Germinal center (tissue), 1 donor: ENCODE data around the gene CLCN1.

Experiments used
- DNase-seq: peaks from one replicate; pipeline ENCODE4 v3.0.0; 2012; ENCODE audit warnings: mixed read lengths, low spot score

The CLCN1 gene

DNA sequence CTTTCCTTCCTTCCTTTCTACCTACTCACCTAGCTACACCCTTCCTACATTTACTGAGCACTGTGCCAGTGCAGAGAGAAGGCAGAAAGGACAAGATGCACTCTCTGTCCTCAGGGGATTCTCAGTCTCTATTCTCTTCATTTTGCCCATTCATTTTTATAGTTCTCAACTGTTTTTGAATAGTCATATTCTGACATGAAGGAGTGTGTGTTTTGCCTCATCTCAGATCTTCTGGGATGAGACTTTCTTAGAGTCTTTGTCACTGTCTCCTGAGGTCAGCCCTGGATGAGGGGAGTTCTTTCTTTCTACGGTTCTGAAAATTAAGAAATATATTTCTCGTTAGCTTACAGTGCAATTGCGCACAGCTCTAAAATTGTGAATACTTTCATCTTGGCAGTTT, 21.3 kb downstream of the CLCN1 start:
- DNase-seq = no peak

GRCh38 chr7:143341842-143342241, 25.9 kb downstream of the CLCN1 start:
- no peak for DNase-seq

DNA sequence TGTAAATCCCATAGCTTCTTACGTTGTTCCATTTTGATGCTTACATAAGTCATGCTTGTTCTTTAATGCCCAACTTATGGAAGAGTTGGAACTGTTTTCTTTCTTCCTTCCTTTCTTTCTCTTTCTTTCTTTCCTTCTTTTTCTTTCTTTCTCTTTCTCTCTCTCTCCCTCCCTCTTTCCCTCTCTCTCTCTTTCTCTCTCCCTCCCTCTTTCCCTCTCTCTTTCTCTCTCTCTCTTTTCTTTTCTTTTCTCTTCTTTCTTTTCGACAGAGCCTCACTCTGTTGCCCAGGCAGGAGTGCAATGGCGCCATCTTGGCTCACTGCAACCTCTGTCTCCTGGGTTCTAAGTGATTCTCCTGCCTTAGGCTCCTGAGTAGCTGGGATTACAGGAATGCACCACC, 27.7 kb downstream of the CLCN1 start:
- no peak for DNase-seq

- DNase-seq = peak; percentile 67
These were observed 29.6 kb downstream of the CLCN1 start for GRCh38 chr7:143345428-143345900.

- DNase-seq = no peak
These were observed 30.1 kb downstream of the CLCN1 start for GRCh38 chr7:143346018-143346417.

- DNase-seq = no peak
These were observed 32.0 kb downstream of the CLCN1 start for GRCh38 chr7:143347950-143348349.

DNA sequence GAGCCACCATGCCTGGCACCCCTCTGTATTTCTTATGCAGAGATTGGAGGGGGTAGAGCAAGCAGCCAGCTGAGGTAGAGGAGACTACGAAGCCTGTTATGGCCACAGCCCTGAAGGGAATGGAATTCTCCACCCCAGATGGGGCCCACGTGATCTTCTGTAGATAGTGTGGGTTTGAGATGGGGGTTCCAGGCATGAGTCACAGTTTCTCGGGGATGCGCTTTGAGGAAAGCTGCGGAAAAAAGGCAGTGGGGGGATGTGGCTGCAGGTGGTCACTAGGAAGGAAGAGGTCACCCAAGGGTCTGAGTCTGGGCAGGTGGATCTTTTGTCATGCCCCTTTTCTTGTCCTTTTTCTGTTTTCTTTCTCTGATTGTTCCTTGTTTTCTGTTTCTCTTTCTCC, 35.1 kb downstream of the CLCN1 start:
- DNase-seq = no peak

GRCh38 chr7:143351574-143351973, 35.7 kb downstream of the CLCN1 start:
- DNase-seq = no peak

GRCh38 chr7:143352531-143353002, 36.7 kb downstream of the CLCN1 start:
- no peak for DNase-seq

DNA sequence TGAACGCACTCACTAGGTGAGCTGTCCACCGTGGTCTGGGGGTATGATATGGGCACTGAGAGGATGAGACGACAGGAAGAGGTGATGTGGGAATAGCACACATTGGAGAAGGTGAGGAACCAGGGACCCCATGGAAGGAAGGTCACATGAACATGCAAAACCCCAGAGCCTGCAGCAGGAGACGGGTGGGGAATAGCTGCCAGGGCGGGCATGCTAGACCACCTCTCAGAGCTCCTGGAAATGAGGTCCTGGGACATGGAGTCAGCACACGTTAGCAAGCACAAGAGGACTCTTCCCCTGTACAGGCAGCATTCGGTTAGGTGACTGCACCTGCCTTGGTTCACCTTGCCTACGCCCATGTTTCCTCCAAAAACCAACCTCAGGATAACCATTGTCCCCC, 38.5 kb downstream of the CLCN1 start:
- DNase-seq = no peak

GRCh38 chr7:143354965-143355364, 39.1 kb downstream of the CLCN1 start:
- no peak for DNase-seq

GRCh38 chr7:143355450-143356385, 39.8 kb downstream of the CLCN1 start:
- DNase-seq = no peak

- no peak for DNase-seq
These were observed 40.6 kb downstream of the CLCN1 start for GRCh38 chr7:143356414-143357050.

- DNase-seq = no peak
These were observed 42.7 kb downstream of the CLCN1 start for GRCh38 chr7:143358626-143359025.

DNA sequence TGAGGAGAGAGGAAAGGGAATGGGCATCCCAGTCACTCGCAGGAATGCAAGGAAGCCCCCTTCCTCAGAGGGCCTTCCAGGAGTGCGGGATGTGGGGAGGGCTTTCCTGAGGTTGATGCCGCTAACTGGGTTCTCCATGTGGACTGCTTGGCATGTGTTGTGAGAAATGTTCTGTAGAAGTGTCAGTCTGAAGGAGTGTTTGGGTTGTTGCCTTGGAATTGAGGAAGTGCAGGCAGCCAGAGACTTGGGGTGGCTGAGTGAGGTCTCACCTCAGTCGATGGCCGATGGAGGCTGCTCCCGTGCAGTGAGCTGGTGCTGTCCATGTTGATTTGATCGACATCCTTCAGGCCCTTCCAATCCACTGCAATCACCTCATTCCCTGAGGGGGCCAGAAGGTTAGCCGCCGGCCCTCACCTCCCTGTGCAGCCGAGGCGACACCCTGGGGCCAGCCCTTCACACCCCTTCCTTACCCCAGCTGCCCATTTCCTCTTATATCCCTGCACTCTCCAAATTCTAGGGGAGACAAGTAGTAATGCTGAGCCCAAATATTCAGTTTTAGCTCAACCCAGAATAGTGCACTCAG, 44.0 kb downstream of the CLCN1 start:
- DNase-seq = no peak

- DNase-seq = no peak
These were observed 45.1 kb downstream of the CLCN1 start for GRCh38 chr7:143360788-143361551.

DNA sequence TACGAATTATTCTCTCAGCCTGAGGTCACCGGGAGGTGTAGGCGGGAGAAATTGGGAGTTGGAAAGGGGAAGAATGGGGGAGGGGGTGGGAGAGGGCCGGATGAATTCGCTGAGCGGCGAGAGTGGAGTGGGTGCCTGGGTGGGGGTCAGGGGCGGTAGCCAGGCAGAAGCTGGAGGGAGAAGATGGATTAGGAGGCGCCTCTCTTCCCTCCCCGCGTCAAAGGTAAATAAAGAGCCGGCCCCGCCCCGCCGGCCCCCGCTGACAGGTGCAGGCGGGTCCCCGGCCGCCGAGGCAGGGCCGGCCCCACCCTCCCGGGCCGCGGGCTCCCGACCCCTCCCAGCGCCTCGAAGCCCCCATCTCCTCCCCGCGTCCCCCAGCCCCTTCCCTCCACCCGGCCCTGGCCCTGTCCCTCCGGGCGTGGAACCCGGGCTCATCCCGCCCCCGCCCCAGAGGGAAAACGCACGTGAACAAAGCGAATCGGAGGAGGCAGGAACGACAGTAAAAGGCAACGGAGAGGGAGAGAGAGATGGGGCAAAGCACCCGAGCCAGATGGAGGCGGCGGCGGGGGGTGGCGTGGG, 45.7 kb downstream of the CLCN1 start:
- peak; percentile 41 for DNase-seq

- peak; percentile 49 for DNase-seq
These were observed 46.5 kb downstream of the CLCN1 start, which contains the start of gene FAM131B for GRCh38 chr7:143362131-143363015. Gene FAM131B, minus strand, starts transcription at chr7:143362713. Its CDS starts 110 bp downstream, at chr7:143362603.

- no peak for DNase-seq
These were observed 47.4 kb downstream of the CLCN1 start for GRCh38 chr7:143363016-143363937.
